Suprapubic skin (tissue), 4 donors: Measurements from ENCODE around the gene METTL25B. TPM values are rescaled to one million over a fixed set of nuclear protein-coding genes. Genes with fewer than 3 reads are reported as not detected.

Experiments used
- DNase-seq, 2 donors: peaks; one replicate each; pipeline ENCODE4 v3.0.0-alpha.2; 2019; ENCODE audit warnings: low spot score in 2 of 2
- H3K27ac ChIP-seq: fragments of 200-600 bp; sonication (generic); one replicate; pipeline ENCODE4 v1.5.1; 2019
- H3K27me3 ChIP-seq: fragments of 200-600 bp; sonication (generic); one replicate; pipeline ENCODE4 v1.5.1; 2019
- H3K36me3 ChIP-seq: fragments of 200-600 bp; sonication (generic); one replicate; pipeline ENCODE4 v1.5.1; 2019
- H3K4me1 ChIP-seq: fragments of 200-600 bp; sonication (generic); one replicate; pipeline ENCODE4 v1.5.1; 2019
- H3K4me3 ChIP-seq: fragments of 200-600 bp; sonication (generic); one replicate; pipeline ENCODE4 v1.5.1; 2019; ENCODE audit warnings: mild to moderate bottlenecking
- H3K9me3 ChIP-seq: fragments of 200-600 bp; sonication (generic); one replicate; pipeline ENCODE4 v1.5.1; 2019
- CTCF ChIP-seq, 2 donors: fragments of 200-600 bp in 1 of 2; fragments of 450-650 bp in 1 of 2; sonication (generic) in 1 of 2; IDR thresholded peaks; one replicate each; pipeline ENCODE4 v1.5.1; 2016 to 2019; ENCODE audit warnings: antibody characterized with exemption in 2 of 2, mild to moderate bottlenecking in 1 of 2, moderate library complexity in 1 of 2
- EP300 ChIP-seq: sonication (generic); formaldehyde crosslinking; IDR thresholded peaks from one replicate; pipeline ENCODE4 v1.6.1; 2017; ENCODE audit warnings: antibody characterized with exemption
- POLR2A ChIP-seq, 2 donors: fragments of 450-650 bp; IDR thresholded peaks; one replicate each; pipeline ENCODE4 v1.6.1; 2017; ENCODE audit warnings: antibody characterized with exemption in 2 of 2, mild to moderate bottlenecking in 2 of 2, moderate library complexity in 2 of 2
- POLR2AphosphoS5 ChIP-seq, 3 donors: sonication (generic); formaldehyde crosslinking; IDR thresholded peaks; one replicate each; pipeline ENCODE4 v1.6.1; 2017; ENCODE audit warnings: antibody characterized with exemption in 3 of 3
- WGBS: methylation state at CpG from one replicate; pipeline ENCODE4 v1.1.5; 2018; 5-methylcytosine and 5-hydroxymethylcytosine counted together
- total RNA-seq, 4 donors: library from RNA; depleted of rRNA; stranded (reverse); fragments of >200 nt; gene quantifications; one replicate each; pipeline ENCODE4 v1.1.0, GENCODE V29; 2016

Gene METTL25B
- total RNA-seq, 4 donors from 2014 or later: 20.7 to 40.3 (median 34.2) TPM

- Histone ChIP-seq H3K4me3 (no peak overlapping the region), H3K9me3 (no peaks in the 10 kb centered on the region), H3K4me1 (peaks cover 28% of the 10 kb centered on the region), H3K36me3 (peaks cover 3% of the 10 kb centered on the region), H3K27ac (no peak overlapping the region), H3K27me3 (no peaks in the 10 kb centered on the region)
- TF ChIP-seq POLR2AphosphoS5 (IDR thresholded peaks at IDR 0.05): no peak
- no peak for TF ChIP-seq CTCF (IDR thresholded peaks at IDR 0.05)
- TF ChIP-seq EP300: no peak
- TF ChIP-seq POLR2A (IDR thresholded peaks at IDR 0.05): no peak
- 56% methylated on average over 4 of the region's 4 CpGs for WGBS
- DNase-seq: no peak
Measured at GRCh38 chr1:156776942-156777341, 48.7 kb downstream of the METTL25B start.

- WGBS: 35% methylated on average over 1 of the region's 1 CpG
- Histone ChIP-seq H3K27ac (no peak overlapping the region), H3K4me3 (no peak overlapping the region), H3K4me1 (peaks cover 23% of the 10 kb centered on the region), H3K9me3 (no peaks in the 10 kb centered on the region), H3K36me3 (peaks cover 9% of the 10 kb centered on the region), H3K27me3 (no peaks in the 10 kb centered on the region)
- no peak for DNase-seq
- TF ChIP-seq POLR2AphosphoS5 (IDR thresholded peaks at IDR 0.05) (no peak), POLR2A (IDR thresholded peaks at IDR 0.05) (no peak), EP300 (no peak), CTCF (IDR thresholded peaks at IDR 0.05) (no peak)
Measured at GRCh38 chr1:156777573-156777972, 49.3 kb downstream of the METTL25B start.

GRCh38 chr1:156781585-156782186 is 53.4 kb downstream of the METTL25B start:
- Histone ChIP-seq H3K36me3 (peaks cover 45% of the 10 kb centered on the region), H3K4me1 (peaks cover 12% of the 10 kb centered on the region), H3K9me3 (no peaks in the 10 kb centered on the region), H3K4me3 (no peak overlapping the region), H3K27me3 (no peaks in the 10 kb centered on the region), H3K27ac (no peak overlapping the region)
- DNase-seq: no peak
- TF ChIP-seq EP300 (no peak), CTCF (IDR thresholded peaks at IDR 0.05) (no peak), POLR2A (IDR thresholded peaks at IDR 0.05) (no peak), POLR2AphosphoS5 (IDR thresholded peaks at IDR 0.05) (no peak)

- no peak overlapping the region for H3K4me3 ChIP-seq
- DNase-seq: no peak
- H3K27me3 ChIP-seq: no peaks in the 10 kb centered on the region
- peaks cover 7% of the 10 kb centered on the region for H3K4me1 ChIP-seq
- no peaks in the 10 kb centered on the region for H3K9me3 ChIP-seq
- H3K36me3 ChIP-seq: peaks cover 69% of the 10 kb centered on the region
- no peak for TF ChIP-seq POLR2AphosphoS5 (IDR thresholded peaks at IDR 0.05)
- TF ChIP-seq EP300: no peak
- no peak for TF ChIP-seq POLR2A (IDR thresholded peaks at IDR 0.05)
- no peak for TF ChIP-seq CTCF (IDR thresholded peaks at IDR 0.05)
- no peak overlapping the region for H3K27ac ChIP-seq
- WGBS: 93% methylated on average over 6 of the region's 6 CpGs
Measured at GRCh38 chr1:156785458-156785857, 57.2 kb downstream of the METTL25B start.

Other genes with a start within 250 kb of the METTL25B start
- gene MEF2D, start 227.7 kb upstream of the METTL25B start, total RNA-seq: 10 to 100 TPM; 61.7 to 73.5 (median 67.1) TPM
- 1 to 10 TPM; 2.2 to 5.7 (median 4.5) TPM for gene IQGAP3, start 155.9 kb upstream of the METTL25B start, total RNA-seq
- gene TTC24, start 148.7 kb upstream of the METTL25B start, total RNA-seq: not detected
- 10 to 100 TPM; 42.7 to 80.8 (median 63.3) TPM for gene NAXE, start 136.7 kb upstream of the METTL25B start, total RNA-seq
- gene GPATCH4, start 127.0 kb upstream of the METTL25B start, total RNA-seq: 10 to 100 TPM; 15.9 to 25.1 (median 20.5) TPM
- 1 to 10 TPM in 2 of 4 donors, not detected in 2; 1.0 to 2.9 TPM for gene HAPLN2, start 109.1 kb upstream of the METTL25B start, total RNA-seq
- gene BCAN, start 86.4 kb upstream of the METTL25B start, total RNA-seq: 10 to 100 TPM; 17.8 to 41.2 (median 29.4) TPM
- gene NES, start 51.1 kb upstream of the METTL25B start, total RNA-seq: 1 to 10 TPM; 1.9 to 7.4 (median 4.8) TPM
- 10 to 100 TPM; 38.4 to 98.0 (median 68.2) TPM for gene CRABP2, start 22.9 kb upstream of the METTL25B start, total RNA-seq
- gene ISG20L2, start 297 bp downstream of the METTL25B start, total RNA-seq: 10 to 100 TPM; 33.8 to 59.6 (median 38.9) TPM
- gene MRPL24, start 12.6 kb downstream of the METTL25B start, total RNA-seq: 10 to 100 TPM; 33.6 to 66.6 (median 55.0) TPM
- gene HDGF, start 23.2 kb downstream of the METTL25B start, total RNA-seq: 100 to 1,000 TPM; 178 to 250 (median 210) TPM
- 10 to 100 TPM; 39.1 to 50.1 (median 43.3) TPM for gene PRCC, start 39.1 kb downstream of the METTL25B start, total RNA-seq
- under 1 TPM in 2 of 4 donors, not detected in 2; 0.29 to 0.48 TPM for gene SH2D2A, start 88.4 kb downstream of the METTL25B start, total RNA-seq
- not detected for gene INSRR, start 130.6 kb downstream of the METTL25B start, total RNA-seq
- under 1 TPM in 1 of 4 donors, not detected in 3; 0.32 TPM for gene NTRK1, start 132.4 kb downstream of the METTL25B start, total RNA-seq
- 1 to 10 TPM; 2.4 to 5.7 (median 3.8) TPM for gene PEAR1, start 165.2 kb downstream of the METTL25B start, total RNA-seq
- not detected for gene LRRC71, start 192.2 kb downstream of the METTL25B start, total RNA-seq